ENCODE results near the gene TBC1D21. TPM values are rescaled to one million over a fixed set of nuclear protein-coding genes. Genes with fewer than 3 reads are reported as not detected.

The TBC1D21 gene
- total RNA-seq, 1 experiment from 2014 or later, result not detected

DNA sequence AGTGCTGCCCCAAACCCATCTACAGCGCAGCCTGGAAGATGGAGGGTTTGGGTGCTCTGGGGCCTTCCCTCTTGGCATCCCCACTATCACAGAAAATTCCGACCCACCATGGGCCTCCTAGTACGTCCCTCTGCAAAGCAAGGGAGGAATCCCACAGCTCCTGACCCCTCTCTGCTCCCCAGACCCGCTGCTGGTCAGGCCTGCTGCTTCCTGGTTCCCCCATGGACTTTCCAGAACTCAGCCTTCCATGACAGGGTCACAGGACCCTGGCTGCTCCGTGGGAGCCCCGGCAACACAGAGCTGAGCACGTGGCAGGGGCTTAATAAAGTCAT lies 49.8 kb downstream of the TBC1D21 start:
- Histone ChIP-seq H3K18ac (ENCODE audit: insufficient read length, low read depth, low read length) (peak overlapping the region; percentile 70), H3K9ac (ENCODE audit: extremely low read depth, insufficient read length, low read length) (no peak overlapping the region), H3K27me3 (ENCODE audit: insufficient read depth, low read length) (no peaks in the 10 kb centered on the region), H3K79me2 (ENCODE audit: insufficient read depth, low read length) (no peaks in the 10 kb centered on the region), H3K4me2 (ENCODE audit: insufficient read depth, insufficient read length, low read length) (peak overlapping the region; percentile 22), H4K8ac (replicated peaks; ENCODE audit: insufficient read length, low read depth, low read length) (no peak overlapping the region), H3T11ph (ENCODE audit: low read length) (no peak overlapping the region), H3K79me1 (ENCODE audit: insufficient read depth, low read depth, low read length, poor library complexity, severe bottlenecking) (no peaks in the 10 kb centered on the region), H3K23me2 (ENCODE audit: insufficient read length, low read depth, low read length, poor library complexity, severe bottlenecking) (peaks cover 17% of the 10 kb centered on the region), H2BK120ac (ENCODE audit: low read depth, low read length, poor library complexity, severe bottlenecking) (no peak overlapping the region), H3K9me3 (ENCODE audit: control insufficient read depth, low read depth, low read length) (no peaks in the 10 kb centered on the region), H2BK5ac (ENCODE audit: insufficient read length, low read length) (no peak overlapping the region), H4K91ac (ENCODE audit: insufficient read length, low read depth, low read length) (no peak overlapping the region), H3K27ac (ENCODE audit: insufficient read length, low read depth, low read length) (no peak overlapping the region), H2BK20ac (ENCODE audit: low read depth, low read length, poor library complexity, severe bottlenecking) (no peak overlapping the region), H2AK5ac (ENCODE audit: insufficient read length, low read length) (no peak overlapping the region), H2BK15ac (ENCODE audit: low read depth, low read length) (no peak overlapping the region), H3K4ac (ENCODE audit: low read depth, low read length) (no peak overlapping the region), H4K20me1 (ENCODE audit: control insufficient read depth, insufficient read depth, insufficient read length) (no peaks in the 10 kb centered on the region), H3K23ac (ENCODE audit: insufficient read length, low read depth, low read length) (no peak overlapping the region), H3K4me1 (ENCODE audit: insufficient read depth, low read length) (peaks cover 19% of the 10 kb centered on the region; the same call in 1 of the 2 replicates), H3K56ac (ENCODE audit: insufficient read length, low read depth, low read length) (no peak overlapping the region), H3K14ac (ENCODE audit: insufficient read depth, low read length) (peak overlapping the region; percentile 34; the same call in 1 of the 2 replicates), H4K5ac (ENCODE audit: insufficient read length, low read depth, low read length) (no peak overlapping the region), H2AFZ (ENCODE audit: low read length) (no peak overlapping the region), H2BK12ac (ENCODE audit: insufficient read length, low read depth, low read length) (no peak overlapping the region)
- no peak for DNase-seq
- peak overlapping the region in 2 of 3 experiments; percentile 34 to 70; a peak in 1 of 7 replicates for H3K27ac Mint-ChIP-seq
- H3K36me3 Mint-ChIP-seq (ENCODE audit: insufficient read depth in 1 of 3, low read depth in 3 of 3), result peaks cover 9 to 11% (median 11%) of the 10 kb centered on the region in 3 experiments
- no CpG with 5 or more reads among the region's 7 CpGs for WGBS (ENCODE audit: extremely low coverage, insufficient read length, low lambda C conversion rate)
- peak overlapping the region in 1 of 2 experiments; percentile 66; a peak in 3 of 5 replicates for H3K4me3 Mint-ChIP-seq
- TF ChIP-seq, protein P1, sequence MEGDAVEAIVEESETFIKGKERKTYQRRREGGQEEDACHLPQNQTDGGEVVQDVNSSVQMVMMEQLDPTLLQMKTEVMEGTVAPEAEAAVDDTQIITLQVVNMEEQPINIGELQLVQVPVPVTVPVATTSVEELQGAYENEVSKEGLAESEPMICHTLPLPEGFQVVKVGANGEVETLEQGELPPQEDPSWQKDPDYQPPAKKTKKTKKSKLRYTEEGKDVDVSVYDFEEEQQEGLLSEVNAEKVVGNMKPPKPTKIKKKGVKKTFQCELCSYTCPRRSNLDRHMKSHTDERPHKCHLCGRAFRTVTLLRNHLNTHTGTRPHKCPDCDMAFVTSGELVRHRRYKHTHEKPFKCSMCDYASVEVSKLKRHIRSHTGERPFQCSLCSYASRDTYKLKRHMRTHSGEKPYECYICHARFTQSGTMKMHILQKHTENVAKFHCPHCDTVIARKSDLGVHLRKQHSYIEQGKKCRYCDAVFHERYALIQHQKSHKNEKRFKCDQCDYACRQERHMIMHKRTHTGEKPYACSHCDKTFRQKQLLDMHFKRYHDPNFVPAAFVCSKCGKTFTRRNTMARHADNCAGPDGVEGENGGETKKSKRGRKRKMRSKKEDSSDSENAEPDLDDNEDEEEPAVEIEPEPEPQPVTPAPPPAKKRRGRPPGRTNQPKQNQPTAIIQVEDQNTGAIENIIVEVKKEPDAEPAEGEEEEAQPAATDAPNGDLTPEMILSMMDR (conservative IDR thresholded peaks at IDR 0.05), result no peak
- H3K4me1 Mint-ChIP-seq, result peaks cover 46 to 52% of the 10 kb centered on the region in 2 experiments
- H3K9me3 Mint-ChIP-seq, result peaks cover 4 to 6% of the 10 kb centered on the region in 2 experiments; a peak in 3 of 5 replicates
- peaks cover 14% of the 10 kb centered on the region for H3K27me3 Mint-ChIP-seq (ENCODE audit: low read depth)

Data from H9 (cell line).